ENCODE results near the gene ARFGAP3. TPM values are rescaled to one million over a fixed set of nuclear protein-coding genes. Genes with fewer than 3 reads are reported as not detected.

ARFGAP3 gene
- total RNA-seq, 1 experiment from 2014 or later = 37.8 TPM

DNA sequence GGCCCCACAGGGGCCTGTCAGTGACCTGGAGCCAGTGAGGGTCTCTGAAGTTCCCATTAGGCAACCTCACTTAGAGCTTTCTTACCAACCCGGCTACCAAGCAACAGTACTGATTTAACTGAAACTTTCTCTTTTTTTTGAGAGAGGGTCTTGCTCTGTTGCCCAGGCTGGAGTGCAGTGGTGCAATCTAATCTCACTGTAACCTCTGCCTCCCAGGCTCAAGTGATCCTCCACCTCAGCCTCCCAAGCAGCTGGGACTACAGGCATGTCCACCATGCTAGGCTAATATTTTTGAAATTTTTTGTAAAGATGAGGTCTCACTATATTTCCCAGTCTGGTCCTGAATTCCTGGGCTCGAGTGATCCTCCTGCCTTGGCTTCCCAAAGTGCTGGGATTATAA is 42.5 kb downstream of the ARFGAP3 start:
- Mint-ChIP-seq H3K27ac (ENCODE audit: unreplicated experiment) (no peak overlapping the region), H3K4me3 (ENCODE audit: low read depth, unreplicated experiment) (no peak overlapping the region), H3K4me1 (ENCODE audit: low read depth, unreplicated experiment) (peaks cover under 1% of the 10 kb centered on the region), H3K36me3 (ENCODE audit: insufficient read depth, unreplicated experiment) (peaks cover 12% of the 10 kb centered on the region), H3K9me3 (ENCODE audit: low read depth, unreplicated experiment) (no peaks in the 10 kb centered on the region), H3K27me3 (ENCODE audit: unreplicated experiment) (no peaks in the 10 kb centered on the region)
- DNase-seq = no peak
- intact Hi-C loops (cut with micrococcal nuclease; ENCODE audit: unreplicated experiment) = no loop called here
- TF ChIP-seq, protein P1, sequence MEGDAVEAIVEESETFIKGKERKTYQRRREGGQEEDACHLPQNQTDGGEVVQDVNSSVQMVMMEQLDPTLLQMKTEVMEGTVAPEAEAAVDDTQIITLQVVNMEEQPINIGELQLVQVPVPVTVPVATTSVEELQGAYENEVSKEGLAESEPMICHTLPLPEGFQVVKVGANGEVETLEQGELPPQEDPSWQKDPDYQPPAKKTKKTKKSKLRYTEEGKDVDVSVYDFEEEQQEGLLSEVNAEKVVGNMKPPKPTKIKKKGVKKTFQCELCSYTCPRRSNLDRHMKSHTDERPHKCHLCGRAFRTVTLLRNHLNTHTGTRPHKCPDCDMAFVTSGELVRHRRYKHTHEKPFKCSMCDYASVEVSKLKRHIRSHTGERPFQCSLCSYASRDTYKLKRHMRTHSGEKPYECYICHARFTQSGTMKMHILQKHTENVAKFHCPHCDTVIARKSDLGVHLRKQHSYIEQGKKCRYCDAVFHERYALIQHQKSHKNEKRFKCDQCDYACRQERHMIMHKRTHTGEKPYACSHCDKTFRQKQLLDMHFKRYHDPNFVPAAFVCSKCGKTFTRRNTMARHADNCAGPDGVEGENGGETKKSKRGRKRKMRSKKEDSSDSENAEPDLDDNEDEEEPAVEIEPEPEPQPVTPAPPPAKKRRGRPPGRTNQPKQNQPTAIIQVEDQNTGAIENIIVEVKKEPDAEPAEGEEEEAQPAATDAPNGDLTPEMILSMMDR (IDR thresholded peaks at IDR 0.05; ENCODE audit: unreplicated experiment) = no peak
- CTCF ChIA-PET = interaction anchor here (0.8 kb wide), 1 partner anchor 47 kb away, joined by 3 read pairs; no protein-coding TSS in a partner anchor
- BruUV-seq (replicated peaks) = no TSS peak

DNA sequence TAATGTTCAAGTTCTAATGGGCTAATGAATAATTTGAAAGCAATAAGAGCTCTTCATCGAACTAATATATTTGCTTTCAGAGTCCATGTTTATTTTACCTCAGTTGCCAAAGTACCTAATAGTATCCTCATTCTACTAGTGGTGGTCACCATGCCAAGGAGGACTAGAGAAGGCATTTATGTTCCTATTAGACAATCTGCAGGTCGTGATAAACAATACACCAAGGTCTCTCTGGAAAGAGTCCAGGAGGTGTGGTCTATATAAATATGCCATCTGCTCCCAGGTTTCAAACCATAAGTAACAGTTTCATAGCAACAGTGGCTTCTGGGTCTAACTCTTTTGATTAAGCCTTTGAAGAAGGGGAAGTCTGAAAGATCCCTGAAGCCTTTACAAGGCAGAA is 42.9 kb downstream of the ARFGAP3 start:
- CTCF ChIA-PET = interaction anchor here (0.8 to 1.0 kb wide), 2 partner anchors 11 to 48 kb away, joined by 3 read pairs; no protein-coding TSS in a partner anchor
- H3K27me3 Mint-ChIP-seq (ENCODE audit: unreplicated experiment) = no peaks in the 10 kb centered on the region
- no peak overlapping the region for H3K27ac Mint-ChIP-seq (ENCODE audit: unreplicated experiment)
- peaks cover 15% of the 10 kb centered on the region for H3K36me3 Mint-ChIP-seq (ENCODE audit: insufficient read depth, unreplicated experiment)
- no TSS peak for BruUV-seq (replicated peaks)
- H3K4me1 Mint-ChIP-seq (ENCODE audit: low read depth, unreplicated experiment) = no peaks in the 10 kb centered on the region
- intact Hi-C loops (cut with micrococcal nuclease; ENCODE audit: unreplicated experiment) = no loop called here
- H3K4me3 Mint-ChIP-seq (ENCODE audit: low read depth, unreplicated experiment) = no peak overlapping the region
- TF ChIP-seq, protein P1 (IDR thresholded peaks at IDR 0.05; ENCODE audit: unreplicated experiment) = no peak
- DNase-seq = no peak
- H3K9me3 Mint-ChIP-seq (ENCODE audit: low read depth, unreplicated experiment) = no peaks in the 10 kb centered on the region

DNA sequence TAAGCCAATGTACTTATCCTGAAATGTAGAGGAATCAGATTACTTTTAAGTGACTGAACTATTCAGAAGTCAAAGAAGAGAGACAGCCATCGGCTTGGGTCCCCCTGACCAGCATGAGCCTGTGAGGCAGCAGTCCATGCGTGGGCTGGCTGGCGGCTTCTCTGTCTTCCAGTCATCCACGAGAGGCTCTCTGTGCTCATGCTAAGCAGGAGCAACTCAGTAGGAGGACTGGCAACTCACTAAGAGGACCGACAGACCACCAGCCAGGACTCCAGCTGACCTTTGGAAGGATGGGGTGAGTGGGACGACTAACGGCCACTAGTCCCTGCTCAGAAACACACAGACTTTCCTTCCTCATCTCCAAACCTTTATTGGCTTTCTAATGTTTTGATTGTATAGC is 43.6 kb downstream of the ARFGAP3 start:
- no TSS peak for BruUV-seq (replicated peaks)
- H3K4me1 Mint-ChIP-seq (ENCODE audit: low read depth, unreplicated experiment) = no peaks in the 10 kb centered on the region
- H3K4me3 Mint-ChIP-seq (ENCODE audit: low read depth, unreplicated experiment) = no peak overlapping the region
- H3K9me3 Mint-ChIP-seq (ENCODE audit: low read depth, unreplicated experiment) = no peaks in the 10 kb centered on the region
- TF ChIP-seq, protein P1 (IDR thresholded peaks at IDR 0.05; ENCODE audit: unreplicated experiment) = no peak
- no peak overlapping the region for H3K27ac Mint-ChIP-seq (ENCODE audit: unreplicated experiment)
- H3K27me3 Mint-ChIP-seq (ENCODE audit: unreplicated experiment) = no peaks in the 10 kb centered on the region
- intact Hi-C loops (cut with micrococcal nuclease; ENCODE audit: unreplicated experiment) = no loop called here
- CTCF ChIA-PET = interaction anchor here (1.0 kb wide), 1 partner anchor 10 kb away, joined by 3 read pairs; no protein-coding TSS in a partner anchor
- peaks cover 21% of the 10 kb centered on the region for H3K36me3 Mint-ChIP-seq (ENCODE audit: insufficient read depth, unreplicated experiment)
- DNase-seq = no peak

DNA sequence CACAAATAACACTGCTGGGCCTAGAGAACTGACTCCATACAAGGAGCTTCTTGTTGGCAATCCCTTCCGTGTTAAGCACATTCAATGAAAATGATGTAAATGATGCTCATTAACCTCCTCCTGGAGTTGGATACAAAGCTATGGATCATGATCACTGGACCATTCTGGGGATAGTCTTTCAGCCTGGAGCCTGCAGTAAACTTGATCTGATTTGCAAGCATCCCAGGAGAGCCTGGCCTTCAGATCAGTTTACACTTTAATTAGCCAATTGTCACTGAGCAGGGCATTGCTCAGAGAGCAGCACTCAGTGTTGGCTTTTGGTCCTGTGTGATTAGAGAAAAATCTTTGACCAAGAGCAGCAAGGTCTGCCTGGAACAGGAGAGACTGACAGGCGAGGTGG is 45.6 kb downstream of the ARFGAP3 start:
- no peak for DNase-seq
- no peaks in the 10 kb centered on the region for H3K27me3 Mint-ChIP-seq (ENCODE audit: unreplicated experiment)
- TF ChIP-seq, protein P1 (IDR thresholded peaks at IDR 0.05; ENCODE audit: unreplicated experiment) = no peak
- intact Hi-C loops (cut with micrococcal nuclease; ENCODE audit: unreplicated experiment) = no loop called here
- H3K9me3 Mint-ChIP-seq (ENCODE audit: low read depth, unreplicated experiment) = no peaks in the 10 kb centered on the region
- peaks cover 30% of the 10 kb centered on the region for H3K36me3 Mint-ChIP-seq (ENCODE audit: insufficient read depth, unreplicated experiment)
- BruUV-seq (replicated peaks) = no TSS peak
- CTCF ChIA-PET = no interaction called here
- peaks cover under 1% of the 10 kb centered on the region for H3K4me1 Mint-ChIP-seq (ENCODE audit: low read depth, unreplicated experiment)
- H3K4me3 Mint-ChIP-seq (ENCODE audit: low read depth, unreplicated experiment) = no peak overlapping the region
- H3K27ac Mint-ChIP-seq (ENCODE audit: unreplicated experiment) = no peak overlapping the region
